Measurements from ENCODE around the gene SIN3A.

The SIN3A gene

DNA sequence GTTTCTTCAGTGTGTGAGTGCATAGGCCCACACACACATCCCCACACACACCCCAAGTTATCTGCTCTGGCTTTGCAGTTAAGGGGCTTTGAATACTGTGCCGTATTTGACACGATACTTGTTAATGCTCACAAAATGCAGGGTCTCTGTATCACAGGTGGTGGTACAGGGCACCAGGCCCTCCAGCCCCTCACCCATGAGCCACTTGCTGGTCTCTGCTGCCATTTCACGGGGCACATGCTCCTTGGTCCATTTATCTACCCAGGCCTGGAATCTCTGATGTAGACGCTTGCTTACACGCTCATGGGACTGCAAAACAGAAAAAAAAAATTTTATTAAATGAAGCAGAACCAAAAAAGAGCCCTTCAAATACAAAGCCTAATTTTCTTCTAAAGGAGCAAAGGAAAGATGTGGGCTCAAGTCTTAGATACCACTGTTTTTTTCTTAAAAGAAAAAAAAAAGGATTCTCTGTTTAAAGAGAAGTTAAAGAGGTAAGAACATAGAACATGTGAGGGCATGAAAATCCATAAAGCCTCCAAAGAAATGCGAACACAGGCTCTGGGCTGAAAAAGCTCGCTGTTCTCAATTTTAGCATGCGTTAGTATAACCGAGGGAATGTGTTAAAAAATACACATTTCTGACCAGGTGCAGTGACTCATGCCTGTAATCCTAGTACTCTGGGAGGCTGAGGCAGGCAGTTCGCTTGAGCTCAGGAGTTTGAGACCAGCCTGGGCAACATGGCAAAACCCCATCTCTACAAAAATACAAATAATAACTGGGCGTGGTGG lies 79.4 kb downstream of the SIN3A start:
- no peak for DNase-seq

DNA sequence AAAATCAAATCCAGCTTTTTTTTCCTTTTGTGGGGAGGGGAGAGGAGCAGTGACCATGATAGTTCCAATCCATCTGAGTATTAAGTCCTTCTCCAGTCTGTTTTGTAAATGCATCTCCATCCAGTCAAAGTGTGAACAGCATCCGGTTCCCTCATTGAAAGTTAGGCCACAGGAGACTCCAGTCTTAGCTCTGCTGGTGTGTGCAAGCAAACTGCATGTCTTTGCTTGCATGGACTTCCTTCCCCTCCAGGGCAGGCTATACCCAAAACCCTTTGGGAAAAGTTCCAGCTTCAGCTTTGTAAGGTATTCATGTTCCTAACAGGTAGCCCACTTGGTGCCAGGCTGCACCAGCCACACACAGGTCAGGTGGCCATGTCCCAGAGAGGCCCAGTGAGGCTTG lies 80.0 kb downstream of the SIN3A start:
- DNase-seq, result no peak

DNA sequence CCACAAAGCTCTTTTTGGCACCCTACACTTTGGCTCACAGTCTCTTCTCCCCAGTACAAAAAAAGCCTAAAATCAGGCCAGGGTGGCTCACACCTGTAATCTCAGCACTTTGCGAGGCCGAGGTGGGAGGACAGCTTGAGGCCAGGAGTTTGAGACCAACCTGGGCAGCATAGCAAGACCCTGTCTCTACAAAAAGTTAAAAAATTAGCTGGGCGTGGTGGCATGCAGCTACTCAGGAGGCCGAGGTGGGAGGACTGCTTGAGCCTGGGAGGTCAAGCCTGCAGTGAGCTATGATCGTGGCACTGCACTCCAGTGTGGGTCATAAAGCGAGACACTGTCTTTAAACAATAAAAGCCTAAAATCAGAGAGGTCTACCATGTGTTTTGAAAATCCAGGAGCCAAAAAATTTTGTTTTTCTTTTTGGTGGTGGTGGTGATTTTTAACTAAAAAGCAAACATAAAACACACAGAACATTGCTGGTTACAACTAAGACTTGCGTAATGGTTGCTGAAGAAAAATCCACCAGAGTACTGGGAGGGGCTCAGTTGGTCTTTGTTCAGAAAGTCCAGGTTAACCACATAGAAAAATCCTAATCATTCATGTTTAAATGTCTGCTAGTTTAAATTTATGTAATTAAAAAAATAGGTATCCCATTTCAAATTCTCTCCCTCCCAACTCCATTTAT lies 81.5 kb downstream of the SIN3A start:
- no peak for DNase-seq

GRCh38 chr15:75368689-75369239 lies 82.7 kb downstream of the SIN3A start:
- no peak for DNase-seq

- peak; percentile 95 to 97 for DNase-seq
Observed at GRCh38 chr15:75367913-75368688, 83.4 kb downstream of the SIN3A start, which contains the start of gene MAN2C1. MAN2C1 (minus strand) TSS chr15:75368607; CDS start chr15:75368583, 24 bp downstream.

GRCh38 chr15:75367406-75367912 lies 84.0 kb downstream of the SIN3A start:
- no peak for DNase-seq

DNA sequence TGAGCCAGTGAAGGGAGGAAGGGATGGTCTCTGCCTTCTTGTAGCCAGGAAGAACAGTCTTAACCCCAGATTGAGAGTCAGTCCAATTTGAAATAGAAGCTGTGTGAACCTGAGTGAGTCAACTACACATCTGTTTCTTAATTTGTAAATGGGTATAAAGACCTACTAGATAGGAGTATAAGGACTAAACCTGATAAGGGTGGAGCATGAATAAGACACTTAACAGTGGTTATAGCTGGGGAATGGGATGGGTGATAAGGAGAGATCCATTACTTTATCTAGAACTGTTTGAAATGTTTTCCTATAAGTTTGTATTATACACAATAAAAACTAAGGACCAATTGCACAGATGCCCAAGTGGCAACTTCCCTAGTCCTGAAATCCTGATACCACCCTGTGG lies 84.5 kb downstream of the SIN3A start:
- DNase-seq, result no peak

- DNase-seq, result no peak
Observed at GRCh38 chr15:75366163-75366562, 85.3 kb downstream of the SIN3A start.

GRCh38 chr15:75364881-75365280 lies 86.6 kb downstream of the SIN3A start:
- no peak for DNase-seq

- no peak for DNase-seq
Observed at GRCh38 chr15:75363786-75364185, 87.7 kb downstream of the SIN3A start.

- DNase-seq, result no peak
Observed at GRCh38 chr15:75362642-75363249, 88.7 kb downstream of the SIN3A start.

DNA sequence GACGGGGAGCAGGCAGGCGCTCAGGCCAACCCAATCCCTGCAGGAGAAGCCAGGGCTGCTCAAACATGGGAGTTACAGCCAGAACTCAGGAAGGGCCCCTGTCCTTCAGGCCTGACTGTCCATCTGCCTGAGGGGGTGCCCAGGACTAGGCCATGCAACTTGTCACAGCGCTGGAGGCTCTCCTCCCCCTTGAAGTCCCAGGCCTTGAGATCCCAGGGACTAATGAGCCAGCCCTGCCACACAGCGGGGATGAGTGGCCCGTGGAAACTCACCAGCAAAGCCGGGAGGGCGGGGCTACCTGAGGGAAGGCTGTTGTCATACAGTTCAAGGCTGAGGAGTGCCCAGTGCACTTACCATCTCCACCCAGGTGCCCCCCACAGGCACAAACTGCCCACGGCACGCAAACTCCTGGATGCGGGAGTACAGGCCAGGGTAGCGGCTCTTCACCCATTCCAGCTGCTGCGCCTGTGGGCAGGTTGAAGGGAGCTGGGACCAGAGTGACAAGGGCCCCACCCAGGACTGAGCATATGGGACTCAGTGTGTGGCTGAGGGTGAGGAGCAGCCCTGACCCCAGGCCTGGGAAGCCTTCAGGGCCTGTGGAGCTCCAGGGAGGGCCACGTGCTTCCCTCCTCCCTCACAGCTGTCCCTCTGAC lies 89.4 kb downstream of the SIN3A start:
- DNase-seq, result no peak

GRCh38 chr15:75361361-75361988 lies 90.0 kb downstream of the SIN3A start:
- no peak for DNase-seq

- DNase-seq, result no peak
Observed at GRCh38 chr15:75360856-75361255, 90.6 kb downstream of the SIN3A start.

DNA sequence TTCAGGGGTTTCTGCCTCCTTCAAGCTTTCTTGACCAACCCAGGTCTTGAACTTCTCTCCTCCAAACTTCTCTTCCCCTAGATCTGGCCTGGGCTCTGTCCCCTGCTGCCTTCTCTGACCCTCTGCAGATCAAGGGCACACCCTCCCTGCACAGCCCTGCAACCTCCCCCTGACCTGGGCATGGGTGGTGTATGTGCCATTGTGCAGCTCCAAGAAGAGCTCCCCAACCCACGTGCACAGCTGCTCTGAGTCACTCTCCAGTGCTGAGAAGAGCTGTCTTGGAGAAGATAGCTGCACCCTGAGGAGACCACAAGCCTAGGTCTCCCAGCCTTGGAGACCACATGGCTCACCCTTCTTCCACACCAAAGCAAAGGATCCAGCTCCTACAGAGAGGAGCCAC lies 91.1 kb downstream of the SIN3A start:
- DNase-seq, result no peak

DNA sequence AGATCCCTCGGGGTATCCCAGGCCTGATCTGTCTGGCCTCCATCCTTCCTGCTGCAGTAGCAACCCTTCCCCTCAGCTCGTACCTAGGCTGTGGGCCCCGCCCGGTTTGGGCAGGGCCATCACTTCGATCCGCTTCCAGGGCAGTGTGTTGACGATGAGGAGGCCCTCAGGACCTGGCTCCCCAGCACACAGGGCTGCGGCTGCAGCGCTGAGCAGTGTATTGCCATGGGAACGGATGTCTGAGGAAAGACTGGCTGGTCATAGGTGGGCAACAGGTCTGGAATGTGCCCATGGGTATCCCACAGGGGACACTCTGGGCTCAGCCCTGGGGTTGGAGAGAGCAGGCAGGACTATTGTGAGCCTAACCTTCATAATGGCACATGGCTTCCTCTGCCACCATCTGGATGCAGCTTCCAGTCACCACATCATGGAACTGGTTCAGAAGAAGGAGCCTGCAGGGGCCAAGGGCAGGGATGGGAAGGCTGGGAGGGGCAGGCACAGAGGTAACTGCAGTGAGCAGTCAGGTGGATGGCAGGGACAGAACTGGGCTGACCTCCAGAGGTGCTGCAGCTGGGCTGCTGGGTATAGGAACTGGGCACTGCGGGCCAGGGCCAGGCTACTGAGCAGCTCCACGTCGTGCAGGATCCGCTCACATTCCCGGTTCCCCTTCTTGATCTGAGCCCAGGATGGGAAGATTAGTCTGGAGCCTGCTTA lies 91.8 kb downstream of the SIN3A start:
- no peak for DNase-seq

DNA sequence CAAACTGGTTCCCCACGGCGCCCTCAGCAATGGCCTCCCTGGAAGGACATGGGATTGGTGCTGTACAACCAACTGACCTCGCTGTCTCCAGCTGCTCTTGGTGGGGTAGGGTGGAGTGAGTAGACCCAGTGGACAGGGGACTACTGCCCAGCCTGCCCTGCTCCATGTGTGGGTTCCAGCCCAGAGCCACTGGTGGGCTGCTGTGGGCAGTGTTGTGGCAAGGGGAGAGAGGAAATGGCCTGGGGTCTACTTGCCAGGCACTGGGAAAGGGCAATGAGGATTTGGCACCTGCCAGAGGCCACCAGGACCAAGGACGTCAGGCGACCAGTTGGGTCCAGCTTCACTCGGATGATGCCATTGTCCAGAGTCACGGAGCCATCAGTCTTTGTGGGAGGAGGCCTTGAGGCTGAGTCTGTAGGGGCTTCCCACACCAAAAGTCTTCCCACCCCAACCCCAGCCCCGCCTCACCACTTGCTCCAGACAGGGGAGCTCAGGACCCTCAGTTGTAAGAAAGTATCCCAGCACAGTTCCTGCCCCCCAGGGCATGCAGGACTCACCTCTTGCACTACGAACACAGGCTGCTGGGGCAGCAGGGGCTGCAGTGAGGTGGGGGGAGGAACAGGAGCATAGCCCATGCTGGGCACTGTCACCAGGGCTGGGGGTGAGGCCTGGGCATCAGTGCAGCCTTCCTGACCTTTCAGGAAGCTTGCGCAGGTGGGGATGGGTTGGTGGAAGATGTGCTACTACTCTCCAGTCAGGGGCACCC lies 92.5 kb downstream of the SIN3A start:
- DNase-seq, result no peak

DNA sequence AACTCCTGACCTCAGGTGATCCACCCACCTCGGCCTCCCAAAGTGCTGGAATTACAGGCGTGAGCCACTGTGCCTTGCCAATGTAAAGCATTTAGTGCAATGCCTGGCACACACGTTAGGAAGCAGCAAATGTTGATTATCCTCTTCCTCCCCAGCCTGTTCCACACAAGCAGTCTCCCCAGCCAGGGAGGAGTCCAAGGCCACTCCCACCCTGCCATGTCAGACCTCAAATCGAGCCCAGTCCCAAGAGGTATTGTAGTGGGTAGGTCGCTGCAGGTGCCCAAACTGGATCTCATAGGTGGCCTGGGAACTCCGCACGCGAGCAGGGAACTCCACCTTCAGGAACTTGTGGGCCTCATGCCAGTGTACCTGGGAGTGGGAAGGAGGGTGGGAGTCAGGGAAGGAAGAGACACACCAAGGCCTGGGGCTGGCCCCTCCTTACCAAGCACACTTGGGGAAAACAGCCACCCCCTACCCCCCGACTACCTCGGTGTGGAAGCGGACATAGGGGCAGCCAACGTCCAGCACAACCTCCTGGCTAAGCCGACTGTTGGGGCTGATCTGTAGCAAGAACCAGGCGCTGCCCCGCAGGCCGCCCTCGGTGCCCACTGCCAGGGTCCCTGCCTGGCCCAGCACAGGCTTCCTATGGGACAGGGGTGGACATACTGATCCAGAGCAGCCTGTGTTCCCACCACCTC lies 93.4 kb downstream of the SIN3A start:
- DNase-seq, result no peak

- DNase-seq, result no peak
Observed at GRCh38 chr15:75356517-75356916, 95.0 kb downstream of the SIN3A start.
